Activated naive CD4-positive, alpha-beta T cell treated with anti-CD3 and anti-CD28 coated beads, Interleukin-2, amount 10 ng/mL, durations not matched to agents 7 days and 5 days (primary cell): ENCODE measurements around the gene AKAP13.
"Not testable (repeated sequence)": the region's sequence is repeated elsewhere in the genome, so short reads cannot be mapped to it uniquely, and the experiment has no call there.

Source experiments
- CTCF ChIA-PET: fragments of 350-600 bp; sonication (Branson Sonifier 250); formaldehyde crosslinking; loops from one replicate; lab custom pipeline; 2021; ENCODE audit warnings: antibody characterized with exemption; lab: Charles Lee
- DNase-seq: peaks from one replicate; pipeline ENCODE4 v3.0.0-alpha.2; 2020
- H3K27ac Mint-ChIP-seq: one replicate; pipeline ENCODE4 v1.8.0; 2021; ENCODE audit warnings: mild to moderate bottlenecking, moderate library complexity, mixed read lengths
- H3K27me3 Mint-ChIP-seq: one replicate; pipeline ENCODE4 v1.8.0; 2021; ENCODE audit warnings: mild to moderate bottlenecking, mixed read lengths
- H3K36me3 Mint-ChIP-seq: one replicate; pipeline ENCODE4 v1.8.0; 2021; ENCODE audit warnings: mixed read lengths
- H3K4me1 Mint-ChIP-seq: one replicate; pipeline ENCODE4 v1.8.0; 2021; ENCODE audit warnings: mixed read lengths
- H3K4me3 Mint-ChIP-seq: one replicate; pipeline ENCODE4 v1.8.0; 2021; ENCODE audit warnings: mild to moderate bottlenecking, moderate library complexity, mixed read lengths
- H3K9me3 Mint-ChIP-seq: one replicate; pipeline ENCODE4 v1.8.0; 2021; ENCODE audit warnings: mixed read lengths

AKAP13 gene

DNA sequence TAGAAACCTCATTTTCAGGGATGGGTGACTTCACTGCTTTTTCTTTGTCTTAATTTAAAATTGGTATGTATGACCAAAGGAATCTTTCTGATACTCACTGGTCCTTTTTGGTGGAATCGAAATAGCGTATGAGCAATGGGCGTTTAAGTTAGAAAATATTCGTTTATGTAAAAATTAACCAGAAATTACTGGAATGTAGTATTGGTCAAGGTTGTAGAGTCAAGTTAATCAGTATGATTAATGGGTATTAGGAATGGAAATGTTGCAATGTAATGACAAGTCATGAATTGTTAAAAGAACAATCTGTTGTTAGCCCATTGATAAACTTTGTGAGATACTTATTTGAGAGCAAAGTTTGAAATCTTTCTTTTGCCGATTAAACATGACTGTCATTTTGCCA is 36.9 kb downstream of the AKAP13 start:
- no peak overlapping the region for H3K4me3 Mint-ChIP-seq
- no peaks in the 10 kb centered on the region for H3K9me3 Mint-ChIP-seq
- H3K27me3 Mint-ChIP-seq: no peaks in the 10 kb centered on the region
- no peak for DNase-seq
- no peak overlapping the region for H3K27ac Mint-ChIP-seq
- peaks cover 9% of the 10 kb centered on the region for H3K36me3 Mint-ChIP-seq
- H3K4me1 Mint-ChIP-seq: peaks cover 50% of the 10 kb centered on the region
- CTCF ChIA-PET: interaction anchor here (1.0 to 8.4 kb wide), 2 partner anchors 14 to 122 kb away, joined by 4 to 125 read pairs; no protein-coding TSS in a partner anchor

DNA sequence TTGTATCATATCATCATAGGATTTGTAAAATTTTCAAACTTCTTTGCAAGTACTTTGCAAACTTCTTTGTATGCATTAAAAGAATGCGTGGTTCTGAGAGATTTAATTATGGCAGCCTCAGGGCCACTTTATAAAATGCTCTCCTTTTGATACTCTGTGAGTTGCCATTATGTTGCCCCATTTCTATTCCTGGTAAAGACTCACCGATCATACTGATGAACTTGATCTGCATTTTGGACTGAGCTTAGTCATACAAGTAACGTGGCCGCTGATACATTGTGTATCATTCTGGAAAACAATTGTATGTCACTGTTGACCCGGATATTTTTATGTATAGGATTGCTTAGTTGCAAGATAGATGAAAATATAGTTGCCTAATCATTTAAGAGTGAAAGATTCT is 38.8 kb downstream of the AKAP13 start:
- no peaks in the 10 kb centered on the region for H3K27me3 Mint-ChIP-seq
- H3K4me3 Mint-ChIP-seq: no peak overlapping the region
- peaks cover 13% of the 10 kb centered on the region for H3K36me3 Mint-ChIP-seq
- peaks cover 42% of the 10 kb centered on the region for H3K4me1 Mint-ChIP-seq
- no peaks in the 10 kb centered on the region for H3K9me3 Mint-ChIP-seq
- H3K27ac Mint-ChIP-seq: no peak overlapping the region
- DNase-seq: no peak
- CTCF ChIA-PET: no interaction called here

DNA sequence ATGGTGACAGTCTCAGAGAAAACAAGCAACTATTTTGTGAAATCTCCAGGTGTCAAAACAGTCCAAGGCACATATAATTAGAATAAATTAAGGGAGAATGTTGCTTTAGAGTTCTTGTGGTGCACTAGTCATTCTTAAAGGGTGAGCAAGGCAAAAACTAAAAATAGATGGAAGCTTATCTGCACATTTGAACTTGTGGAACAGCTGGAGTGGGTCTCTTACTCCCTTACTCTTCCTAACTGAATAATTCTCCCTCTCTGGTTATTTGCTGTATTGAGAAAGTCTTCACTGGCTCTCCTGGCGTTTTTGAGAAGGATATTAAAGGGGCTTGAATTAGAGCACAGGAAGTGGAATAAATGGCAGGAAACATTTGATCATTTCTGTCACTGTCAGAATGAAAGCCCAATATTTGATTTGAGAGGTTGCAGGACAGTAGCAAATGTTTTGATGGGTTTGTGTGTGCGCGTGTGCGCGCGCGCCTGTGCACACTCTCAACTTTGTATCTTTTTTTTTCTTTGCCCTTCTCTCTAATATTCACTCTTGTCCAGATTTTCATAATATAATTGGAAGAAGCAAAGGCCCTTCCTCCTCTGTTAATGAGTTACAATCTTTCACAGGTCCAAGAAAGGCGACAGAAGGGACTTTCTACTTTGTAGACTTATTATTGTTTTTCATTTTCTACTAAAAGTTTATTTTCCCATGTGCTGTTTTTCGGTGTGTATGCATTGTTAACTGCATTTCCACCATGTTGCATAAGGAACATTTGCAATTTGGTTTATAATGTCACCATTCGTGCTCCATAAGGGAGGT is 40.9 kb downstream of the AKAP13 start:
- H3K9me3 Mint-ChIP-seq: no peaks in the 10 kb centered on the region
- H3K27ac Mint-ChIP-seq: no peak overlapping the region
- H3K4me3 Mint-ChIP-seq: no peak overlapping the region
- no peak for DNase-seq
- H3K36me3 Mint-ChIP-seq: peaks cover 4% of the 10 kb centered on the region
- H3K4me1 Mint-ChIP-seq: peaks cover 31% of the 10 kb centered on the region
- CTCF ChIA-PET: interaction anchor here (0.6 kb wide), 1 partner anchor 131 kb away, joined by 3 read pairs; no protein-coding TSS in a partner anchor
- H3K27me3 Mint-ChIP-seq: no peaks in the 10 kb centered on the region

DNA sequence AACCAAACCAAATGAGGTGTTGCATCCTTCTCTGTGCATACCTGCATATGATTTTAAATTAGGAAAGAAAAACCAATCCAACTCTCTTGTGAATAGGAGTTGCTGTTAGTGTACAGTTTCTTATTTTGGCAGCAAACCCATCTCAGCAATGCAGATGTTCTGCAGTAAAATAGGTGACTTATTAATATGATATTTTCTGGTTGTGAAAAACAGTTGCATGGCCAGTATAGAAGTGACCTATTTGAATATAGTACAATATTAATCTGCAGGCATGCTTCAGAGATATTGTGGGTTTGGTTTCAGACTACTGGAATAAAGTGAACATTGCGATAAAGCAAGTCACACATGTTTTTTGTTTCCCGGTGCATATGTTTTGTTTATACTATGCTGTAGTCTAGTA is 42.2 kb downstream of the AKAP13 start:
- Mint-ChIP-seq H3K36me3 (peaks cover 4% of the 10 kb centered on the region), H3K27me3 (no peaks in the 10 kb centered on the region), H3K4me1 (peaks cover 30% of the 10 kb centered on the region), H3K27ac (no peak overlapping the region), H3K9me3 (no peaks in the 10 kb centered on the region), H3K4me3 (no peak overlapping the region)
- no peak for DNase-seq
- CTCF ChIA-PET: interaction anchor here (2.5 kb wide), 1 partner anchor 9 kb away, joined by 11 read pairs; no protein-coding TSS in a partner anchor

DNA sequence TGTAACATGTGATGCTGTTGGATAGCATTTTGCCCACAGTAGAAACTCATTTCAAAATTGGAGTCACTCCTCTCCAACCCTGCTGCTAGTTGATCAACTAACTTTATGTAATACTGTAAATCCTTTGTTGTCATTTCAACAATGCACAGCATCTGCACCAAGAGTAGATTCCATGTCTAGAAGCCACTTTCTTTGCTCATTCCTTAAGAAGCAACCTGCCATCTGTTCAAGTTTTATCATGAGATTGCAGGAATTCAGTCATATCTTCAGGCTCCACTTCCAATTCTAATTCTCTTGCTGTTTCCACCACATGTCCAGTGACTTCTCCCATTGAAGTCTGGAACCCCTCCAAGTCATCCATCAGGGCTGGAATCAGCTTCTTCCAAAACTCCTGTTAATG is 42.9 kb downstream of the AKAP13 start:
- Mint-ChIP-seq H3K4me3 (no peak overlapping the region), H3K27me3 (no peaks in the 10 kb centered on the region), H3K27ac (no peak overlapping the region), H3K9me3 (no peaks in the 10 kb centered on the region), H3K36me3 (peaks cover 6% of the 10 kb centered on the region), H3K4me1 (peaks cover 30% of the 10 kb centered on the region)
- CTCF ChIA-PET: interaction anchor here (1.0 to 2.5 kb wide), 3 partner anchors 10 to 92 kb away, joined by 3 to 11 read pairs (median 3); no protein-coding TSS in a partner anchor
- no peak for DNase-seq

DNA sequence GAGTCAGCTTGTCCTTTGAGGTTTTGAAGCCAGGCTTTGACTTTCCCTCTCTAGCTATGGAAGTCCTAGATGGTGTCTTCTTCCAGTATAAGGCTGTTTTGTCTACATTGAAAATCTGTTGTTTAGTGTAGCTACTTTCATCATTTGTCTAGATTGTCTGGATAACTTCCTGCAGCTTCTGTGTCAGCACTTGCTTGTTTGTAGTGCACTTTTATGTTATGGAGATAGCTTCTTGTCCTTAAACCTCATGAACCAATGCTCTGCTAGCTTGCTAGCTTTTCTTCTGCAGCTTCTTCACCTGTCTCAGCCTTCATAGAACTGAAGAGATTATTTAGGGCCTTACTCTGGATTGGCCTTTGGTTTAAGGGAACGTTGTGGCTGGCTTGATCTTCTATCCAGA is 43.8 kb downstream of the AKAP13 start:
- Mint-ChIP-seq H3K36me3 (peaks cover 6% of the 10 kb centered on the region), H3K27ac (no peak overlapping the region), H3K4me1 (peaks cover 30% of the 10 kb centered on the region), H3K4me3 (no peak overlapping the region), H3K9me3 (no peaks in the 10 kb centered on the region), H3K27me3 (no peaks in the 10 kb centered on the region)
- CTCF ChIA-PET: interaction anchor here (1.1 to 2.5 kb wide), 2 partner anchors 11 to 93 kb away, joined by 3 to 11 read pairs; no protein-coding TSS in a partner anchor
- DNase-seq: no peak

DNA sequence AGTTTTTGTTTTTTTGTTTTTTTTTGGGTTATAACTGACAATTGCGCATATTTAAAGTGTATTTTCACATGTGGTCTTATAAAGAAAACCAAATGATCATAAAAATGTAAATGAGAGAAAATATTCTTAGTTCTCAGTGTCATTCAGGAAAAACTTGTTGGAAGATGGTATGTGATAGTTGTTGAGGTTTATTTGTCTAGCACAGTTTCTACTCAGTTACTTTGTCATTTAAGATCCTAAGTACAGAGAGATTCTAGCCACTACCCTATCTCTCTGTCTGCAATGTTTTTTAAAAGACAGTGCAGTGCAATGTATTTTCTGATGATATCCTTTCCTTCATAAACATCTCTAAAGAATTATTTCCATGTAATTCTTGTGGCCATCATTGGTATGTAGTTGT is 46.1 kb downstream of the AKAP13 start:
- H3K9me3 Mint-ChIP-seq: no peaks in the 10 kb centered on the region
- H3K27ac Mint-ChIP-seq: no peak overlapping the region
- H3K36me3 Mint-ChIP-seq: peaks cover 6% of the 10 kb centered on the region
- peaks cover 32% of the 10 kb centered on the region for H3K4me1 Mint-ChIP-seq
- no peak overlapping the region for H3K4me3 Mint-ChIP-seq
- CTCF ChIA-PET: no interaction called here
- DNase-seq: no peak
- no peaks in the 10 kb centered on the region for H3K27me3 Mint-ChIP-seq

DNA sequence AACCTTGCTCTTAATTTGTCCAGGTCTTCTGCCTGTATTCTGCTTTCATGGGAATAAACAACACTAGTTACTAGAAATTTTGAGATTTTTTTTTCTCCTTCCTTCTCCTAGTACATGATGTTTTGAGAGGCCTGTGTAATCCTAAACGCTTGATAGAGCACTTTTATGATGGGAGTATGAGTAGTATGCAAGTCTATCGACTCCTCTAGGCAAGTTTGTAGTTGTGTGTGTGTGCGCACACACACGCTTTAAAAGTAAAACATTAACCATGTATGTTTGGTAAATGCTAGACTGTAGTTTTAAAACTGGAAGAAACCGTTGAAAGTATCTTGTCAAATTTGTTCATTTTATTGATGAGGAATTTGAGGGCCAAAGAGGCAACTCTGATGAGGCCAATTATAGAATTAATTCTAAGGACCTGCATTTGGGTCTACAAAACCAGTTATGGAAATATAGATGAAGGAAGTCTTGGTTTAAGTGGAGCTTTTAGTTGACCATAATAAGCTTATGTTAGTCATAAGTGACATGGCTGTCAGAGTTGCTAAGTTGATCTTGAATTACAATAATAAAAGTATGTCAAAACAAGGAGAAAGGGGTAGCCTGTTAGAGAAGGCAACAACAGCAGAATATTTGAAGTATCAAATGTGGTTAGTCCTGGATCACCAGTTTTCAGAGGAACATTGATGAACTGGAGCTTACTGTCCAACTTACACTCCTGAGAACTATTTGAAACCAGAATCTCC is 47.1 kb downstream of the AKAP13 start:
- Mint-ChIP-seq H3K27ac (no peak overlapping the region), H3K4me3 (no peak overlapping the region), H3K9me3 (no peaks in the 10 kb centered on the region), H3K27me3 (no peaks in the 10 kb centered on the region), H3K36me3 (peaks cover 9% of the 10 kb centered on the region), H3K4me1 (peaks cover 23% of the 10 kb centered on the region)
- CTCF ChIA-PET: interaction anchor here (0.6 to 1.7 kb wide), 2 partner anchors 94 to 137 kb away, joined by 3 to 4 read pairs; no protein-coding TSS in a partner anchor
- DNase-seq: no peak

DNA sequence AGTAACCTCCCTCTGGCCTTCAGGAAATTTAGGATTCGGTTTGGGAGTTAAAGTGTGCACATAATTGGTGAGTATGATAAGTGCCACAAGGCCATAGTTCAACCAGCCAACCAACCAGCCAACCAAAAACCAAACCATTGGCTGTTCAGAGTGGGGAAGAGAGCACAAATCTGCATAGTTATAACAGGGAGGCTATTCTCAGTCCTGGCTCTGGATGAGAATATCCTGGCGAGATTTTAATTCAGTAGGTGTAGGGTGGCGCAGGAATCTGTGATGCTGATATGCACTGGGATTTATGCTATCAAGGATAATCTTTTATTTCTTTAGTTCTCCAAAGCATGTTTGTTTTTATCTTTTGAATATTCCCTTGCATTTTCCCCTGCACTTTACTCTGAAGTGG is 49.1 kb downstream of the AKAP13 start:
- Mint-ChIP-seq H3K9me3 (no peaks in the 10 kb centered on the region), H3K36me3 (peaks cover 5% of the 10 kb centered on the region), H3K4me1 (peaks cover 16% of the 10 kb centered on the region), H3K4me3 (no peak overlapping the region), H3K27me3 (no peaks in the 10 kb centered on the region), H3K27ac (no peak overlapping the region)
- no peak for DNase-seq
- CTCF ChIA-PET: interaction anchor here (1.1 kb wide), 1 partner anchor 13 kb away, joined by 3 read pairs; no protein-coding TSS in a partner anchor

DNA sequence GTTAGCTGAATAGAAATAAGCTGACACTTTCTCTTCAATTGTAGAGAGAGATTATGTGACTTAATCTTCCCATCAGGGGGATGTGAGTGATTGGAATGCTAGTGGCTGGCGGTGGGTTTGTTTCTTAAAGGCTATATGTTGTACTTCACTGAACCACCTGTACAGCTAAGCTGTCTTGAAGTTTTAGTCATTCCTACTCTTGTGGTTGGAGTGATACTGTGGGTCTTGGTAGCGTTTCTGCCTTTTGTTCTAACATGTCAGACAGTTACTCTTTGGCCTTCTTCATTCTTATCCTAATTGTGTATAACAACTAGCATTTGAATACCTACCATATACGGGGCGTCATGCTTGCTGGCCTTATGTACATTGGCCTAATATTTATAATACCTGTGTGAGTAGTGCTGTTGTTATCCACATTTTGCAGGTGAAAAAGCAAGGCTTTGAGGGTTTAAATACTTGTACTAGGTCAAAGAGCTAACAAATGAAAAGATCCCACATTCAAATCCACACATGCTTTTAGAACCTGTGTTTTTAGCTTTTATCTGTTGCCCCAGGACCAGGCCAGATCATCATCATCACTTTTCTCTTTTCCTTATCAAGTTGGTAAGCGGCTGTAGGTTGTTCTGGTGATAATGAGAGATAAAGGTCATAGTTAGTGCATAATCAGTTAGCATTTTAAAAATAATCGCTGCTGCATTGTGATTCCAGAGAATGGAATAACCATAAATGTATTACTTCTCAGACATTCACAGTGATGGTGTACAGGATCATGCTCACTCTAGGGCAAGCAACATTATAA is 50.2 kb downstream of the AKAP13 start:
- H3K4me3 Mint-ChIP-seq: no peak overlapping the region
- no peaks in the 10 kb centered on the region for H3K27me3 Mint-ChIP-seq
- H3K36me3 Mint-ChIP-seq: peaks cover 5% of the 10 kb centered on the region
- DNase-seq: no peak
- no peaks in the 10 kb centered on the region for H3K9me3 Mint-ChIP-seq
- H3K4me1 Mint-ChIP-seq: peaks cover 15% of the 10 kb centered on the region
- no peak overlapping the region for H3K27ac Mint-ChIP-seq
- CTCF ChIA-PET: interaction anchor here (1.1 to 2.1 kb wide), 4 partner anchors 10 to 19 kb away, joined by 4 to 7 read pairs (median 4); no protein-coding TSS in a partner anchor

DNA sequence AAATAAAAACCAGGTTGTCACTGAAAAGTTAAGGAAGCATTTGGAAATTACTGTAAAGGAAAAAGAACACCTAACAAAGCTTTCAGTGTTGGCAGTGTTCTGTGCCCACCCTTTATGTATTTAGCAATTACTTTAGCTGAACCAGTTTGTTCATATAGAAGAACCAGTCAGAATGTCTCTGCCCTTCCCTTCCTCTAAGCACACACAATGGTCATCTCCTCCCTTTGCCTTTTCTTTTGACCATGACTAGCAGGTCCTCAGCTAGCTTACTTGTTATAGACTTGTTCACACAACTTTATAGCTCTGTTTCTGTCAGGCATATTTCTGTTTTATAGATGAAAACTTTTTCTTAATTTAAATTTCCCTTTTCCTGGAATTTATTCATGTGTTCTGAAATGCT is 59.6 kb downstream of the AKAP13 start:
- H3K27me3 Mint-ChIP-seq: no peaks in the 10 kb centered on the region
- H3K9me3 Mint-ChIP-seq: no peaks in the 10 kb centered on the region
- no peak overlapping the region for H3K4me3 Mint-ChIP-seq
- peaks cover 28% of the 10 kb centered on the region for H3K4me1 Mint-ChIP-seq
- H3K36me3 Mint-ChIP-seq: peaks cover 4% of the 10 kb centered on the region
- CTCF ChIA-PET: interaction anchor here (0.9 to 1.4 kb wide), 3 partner anchors 9 to 143 kb away, joined by 4 to 5 read pairs (median 4); no protein-coding TSS in a partner anchor
- no peak for DNase-seq
- H3K27ac Mint-ChIP-seq: no peak overlapping the region

DNA sequence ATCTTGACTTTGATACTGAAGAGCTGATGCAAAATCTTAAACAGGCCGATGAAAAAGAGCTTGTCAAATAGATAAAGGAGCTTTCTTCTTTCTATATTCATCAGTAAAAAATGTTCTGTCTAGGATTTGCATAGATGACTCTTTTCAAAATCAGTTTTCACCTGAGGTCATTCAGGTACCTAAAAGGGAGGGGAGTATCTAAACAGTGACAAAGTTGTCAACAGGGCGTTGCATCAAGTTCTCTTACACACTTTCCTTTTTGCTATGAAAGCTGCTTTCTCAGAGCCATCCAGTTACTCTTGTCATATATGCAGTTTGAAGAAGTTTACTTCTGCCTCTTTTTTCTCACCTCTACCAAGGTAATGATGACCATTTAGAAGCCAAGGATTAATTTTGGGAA is 60.0 kb downstream of the AKAP13 start:
- Mint-ChIP-seq H3K36me3 (peaks cover 4% of the 10 kb centered on the region), H3K4me3 (no peak overlapping the region), H3K4me1 (peaks cover 28% of the 10 kb centered on the region), H3K9me3 (no peaks in the 10 kb centered on the region), H3K27me3 (no peaks in the 10 kb centered on the region), H3K27ac (no peak overlapping the region)
- CTCF ChIA-PET: interaction anchor here (0.9 to 1.4 kb wide), 3 partner anchors 9 to 144 kb away, joined by 4 to 5 read pairs (median 4); no protein-coding TSS in a partner anchor
- DNase-seq: no peak

DNA sequence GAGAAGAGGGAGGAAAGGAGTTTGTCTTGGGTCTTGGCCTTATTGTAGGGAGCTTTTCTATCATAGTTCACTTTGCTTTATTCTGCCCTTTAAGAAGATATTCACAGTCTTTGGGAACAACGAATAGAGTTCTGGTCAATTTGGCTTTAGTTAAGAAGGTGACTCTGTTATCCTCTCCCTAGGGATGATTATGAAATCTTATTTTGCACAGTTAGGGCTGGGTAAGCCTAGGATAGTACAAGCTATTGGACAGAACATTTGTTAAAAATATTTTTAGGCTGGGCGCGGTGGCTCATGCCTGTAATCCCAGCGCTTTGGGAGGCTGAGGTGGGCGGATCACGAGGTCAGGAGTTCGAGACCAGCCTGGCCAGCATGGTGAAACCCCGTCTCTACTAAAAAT is 61.5 kb downstream of the AKAP13 start:
- DNase-seq, CTCF ChIA-PET, H3K36me3 Mint-ChIP-seq, H3K4me3 Mint-ChIP-seq, H3K27me3 Mint-ChIP-seq, H3K9me3 Mint-ChIP-seq, H3K27ac Mint-ChIP-seq: not testable (repeated sequence)
- H3K4me1 Mint-ChIP-seq: peaks cover 28% of the 10 kb centered on the region
